ENCODE measurements around the gene CCL19. TPM values are rescaled to one million over a fixed set of nuclear protein-coding genes. Genes with fewer than 3 reads are reported as not detected.
A peak's percentile ranks its signal among the peaks of the same experiment; 100 is the strongest.

CCL19 gene
- total and polyA plus RNA-seq, 7 donors = 0.23 to 0.31 TPM; not detected in 5

GRCh38 chr9:34674440-34674839, 16.6 kb downstream of the CCL19 start:
- Histone ChIP-seq H3K4me3 (no peak overlapping the region), H3K27me3 (ENCODE audit: insufficient read depth in 3 of 3, low read length in 2 of 3) (no peaks in the 10 kb centered on the region), H3K4me1 (peaks cover 7% of the 10 kb centered on the region), H3K27ac (no peak overlapping the region), H3K9me3 (no peaks in the 10 kb centered on the region), H3K36me3 (ENCODE audit: insufficient read depth in 1 of 2, low read depth in 1 of 2) (no peaks in the 10 kb centered on the region)
- intact Hi-C loops (cut with DNase I) = no loop called here
- ATAC-seq (peak in 2 of 4 donors; percentile 45 to 46), DNase-seq (no peak)
- TF ChIP-seq, protein P1, sequence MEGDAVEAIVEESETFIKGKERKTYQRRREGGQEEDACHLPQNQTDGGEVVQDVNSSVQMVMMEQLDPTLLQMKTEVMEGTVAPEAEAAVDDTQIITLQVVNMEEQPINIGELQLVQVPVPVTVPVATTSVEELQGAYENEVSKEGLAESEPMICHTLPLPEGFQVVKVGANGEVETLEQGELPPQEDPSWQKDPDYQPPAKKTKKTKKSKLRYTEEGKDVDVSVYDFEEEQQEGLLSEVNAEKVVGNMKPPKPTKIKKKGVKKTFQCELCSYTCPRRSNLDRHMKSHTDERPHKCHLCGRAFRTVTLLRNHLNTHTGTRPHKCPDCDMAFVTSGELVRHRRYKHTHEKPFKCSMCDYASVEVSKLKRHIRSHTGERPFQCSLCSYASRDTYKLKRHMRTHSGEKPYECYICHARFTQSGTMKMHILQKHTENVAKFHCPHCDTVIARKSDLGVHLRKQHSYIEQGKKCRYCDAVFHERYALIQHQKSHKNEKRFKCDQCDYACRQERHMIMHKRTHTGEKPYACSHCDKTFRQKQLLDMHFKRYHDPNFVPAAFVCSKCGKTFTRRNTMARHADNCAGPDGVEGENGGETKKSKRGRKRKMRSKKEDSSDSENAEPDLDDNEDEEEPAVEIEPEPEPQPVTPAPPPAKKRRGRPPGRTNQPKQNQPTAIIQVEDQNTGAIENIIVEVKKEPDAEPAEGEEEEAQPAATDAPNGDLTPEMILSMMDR (IDR thresholded peaks at IDR 0.05) = no peak
- WGBS, 3 donors = 72 to 80% (median 78%) methylated on average over 3 of the region's 3 CpGs

GRCh38 chr9:34671307-34671706, 19.8 kb downstream of the CCL19 start:
- TF ChIP-seq, protein P1 (IDR thresholded peaks at IDR 0.05) = no peak
- Histone ChIP-seq H3K27ac (no peak overlapping the region), H3K36me3 (ENCODE audit: insufficient read depth in 1 of 2, low read depth in 1 of 2) (peaks cover 0 to 10% of the 10 kb centered on the region in 2 donors), H3K27me3 (ENCODE audit: insufficient read depth in 3 of 3, low read length in 2 of 3) (no peaks in the 10 kb centered on the region), H3K9me3 (no peaks in the 10 kb centered on the region), H3K4me1 (peaks cover 7% of the 10 kb centered on the region), H3K4me3 (no peak overlapping the region)
- WGBS, 3 donors = 93 to 100% (median 96%) methylated on average over 1 of the region's 1 CpG
- intact Hi-C loops (cut with DNase I) = no loop called here
- DNase-seq (no peak), ATAC-seq (no peak)

DNA sequence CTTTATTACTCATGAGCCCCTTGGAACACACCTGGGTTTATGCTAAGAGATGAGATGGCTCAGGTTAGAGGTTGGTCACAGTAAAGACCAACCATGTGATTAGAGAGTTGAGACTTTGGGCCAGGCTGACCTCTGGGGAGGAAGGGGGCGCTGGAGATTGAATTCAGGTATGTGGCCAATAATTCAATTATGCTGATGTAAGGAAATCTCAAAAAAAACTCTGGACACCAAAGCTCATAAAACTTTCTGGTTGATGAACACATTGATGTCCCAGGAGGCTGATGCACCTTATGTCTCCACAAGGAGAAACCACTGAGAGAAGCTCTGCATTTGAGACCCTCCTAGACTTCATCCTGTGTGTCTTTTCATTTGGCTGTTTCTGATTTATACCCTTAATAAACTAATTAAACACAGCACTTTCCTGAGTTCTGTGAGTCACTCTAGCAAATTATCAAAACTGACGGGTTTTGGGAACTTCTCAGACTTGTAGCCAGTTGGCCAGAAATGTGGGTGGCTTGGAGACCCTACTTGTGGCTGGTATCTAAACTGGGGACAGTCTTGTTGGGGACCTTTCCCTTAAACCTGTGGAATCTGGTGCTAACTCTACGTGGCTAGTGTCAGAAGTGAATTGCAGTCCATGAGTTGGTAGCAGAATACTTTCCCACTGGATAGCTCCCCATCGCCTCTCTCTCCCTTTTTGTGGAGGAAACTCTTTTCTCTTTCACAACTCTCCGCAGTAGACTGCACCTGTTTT, 21.1 kb downstream of the CCL19 start:
- intact Hi-C loops (cut with DNase I) = no loop called here
- TF ChIP-seq, protein P1 (IDR thresholded peaks at IDR 0.05) = no peak
- H3K27me3 ChIP-seq (ENCODE audit: insufficient read depth in 3 of 3, low read length in 2 of 3) = no peaks in the 10 kb centered on the region
- no peaks in the 10 kb centered on the region for H3K9me3 ChIP-seq
- WGBS, 3 donors = 67 to 87% (median 79%) methylated on average over 5 of the region's 5 CpGs
- H3K4me1 ChIP-seq = peaks cover 8% of the 10 kb centered on the region
- no peak overlapping the region for H3K27ac ChIP-seq
- peaks cover 0 to 10% of the 10 kb centered on the region in 2 donors for H3K36me3 ChIP-seq (ENCODE audit: insufficient read depth in 1 of 2, low read depth in 1 of 2)
- no peak overlapping the region for H3K4me3 ChIP-seq
- ATAC-seq (no peak), DNase-seq (no peak)

DNA sequence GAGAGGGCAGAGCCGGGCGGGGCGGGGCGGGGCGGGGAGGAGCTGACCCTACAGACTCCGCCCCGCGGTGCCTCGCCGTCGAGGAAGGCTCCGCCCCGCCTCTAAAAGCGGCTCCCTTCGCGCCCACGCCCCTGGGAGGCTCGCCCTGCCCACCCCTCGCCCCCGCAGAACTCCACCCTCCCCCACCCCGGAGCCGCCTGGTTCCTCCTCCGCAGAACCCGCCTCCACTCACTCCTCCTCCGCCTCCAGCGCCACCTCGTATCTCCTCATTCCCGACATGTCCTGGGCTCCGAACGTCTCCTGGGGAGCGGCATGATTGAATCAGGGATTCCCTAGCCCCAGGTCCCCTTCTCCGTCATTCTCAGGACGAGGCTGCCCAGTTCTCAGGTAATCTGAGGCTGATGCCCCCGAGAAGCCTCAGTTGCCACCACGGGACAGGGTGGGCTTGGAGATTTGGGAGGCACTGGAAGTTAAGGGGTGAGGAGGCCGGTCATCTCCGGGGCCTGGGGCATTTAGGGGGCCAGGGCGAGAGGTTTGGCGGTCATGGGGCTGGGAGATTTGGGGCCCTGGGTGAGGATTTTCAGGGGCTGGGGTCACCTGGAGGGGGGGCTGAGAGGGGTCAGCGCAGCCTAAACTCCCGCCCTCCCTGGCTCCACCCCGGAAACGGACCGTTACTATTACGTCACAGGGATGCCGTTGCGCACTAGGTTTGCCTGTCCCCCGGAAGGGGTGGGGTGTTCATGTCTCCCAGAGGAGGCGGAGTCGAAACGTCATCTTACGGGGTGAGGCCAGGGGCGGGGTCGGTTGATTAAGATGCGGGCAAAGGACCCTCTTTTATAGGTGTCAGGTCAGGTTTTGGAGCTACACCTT, 25.5 kb downstream of the CCL19 start:
- Histone ChIP-seq H3K27me3 (ENCODE audit: insufficient read depth in 3 of 3, low read length in 2 of 3) (no peaks in the 10 kb centered on the region), H3K4me1 (peaks cover 8% of the 10 kb centered on the region), H3K36me3 (ENCODE audit: insufficient read depth in 1 of 2, low read depth in 1 of 2) (peaks cover 0 to 19% of the 10 kb centered on the region in 2 donors), H3K9me3 (no peaks in the 10 kb centered on the region), H3K4me3 (peak overlapping the region; percentile 82), H3K27ac (peak overlapping the region; percentile 94)
- 2 to 3% (median 3%) methylated on average over 37 to 55 of the region's 55 CpGs for WGBS, 3 donors
- peak; percentile 93 to 97 for DNase-seq
- TF ChIP-seq, protein P1 (IDR thresholded peaks at IDR 0.05) = no peak
- peak; percentile 88 to 92 (median 90) for ATAC-seq
- intact Hi-C loops (cut with DNase I) = no loop called here
